NCI-H345 (cell line): Measurements from ENCODE around the gene SLC48A1.
A peak's percentile ranks its signal among the peaks of the same experiment; 100 is the strongest.

Experiments
- DNase-seq: peaks from one replicate; lab custom pipeline; 2025; lab: John Stamatoyannopoulos, UW

Gene SLC48A1

GRCh38 chr12:47744005-47744651, 28.9 kb upstream of the SLC48A1 start:
- DNase-seq, result peak; percentile 33

GRCh38 chr12:47744778-47745436, 28.1 kb upstream of the SLC48A1 start:
- DNase-seq, result no peak

- DNase-seq, result no peak
These were observed 27.5 kb upstream of the SLC48A1 start for GRCh38 chr12:47745485-47746041.

GRCh38 chr12:47746073-47746472, 27.0 kb upstream of the SLC48A1 start:
- no peak for DNase-seq

- DNase-seq, result no peak
These were observed 26.5 kb upstream of the SLC48A1 start for GRCh38 chr12:47746523-47746922.

GRCh38 chr12:47747126-47747525, 25.9 kb upstream of the SLC48A1 start:
- no peak for DNase-seq

GRCh38 chr12:47747596-47748506, 25.2 kb upstream of the SLC48A1 start:
- no peak for DNase-seq

GRCh38 chr12:47748507-47748828, 24.6 kb upstream of the SLC48A1 start:
- no peak for DNase-seq

GRCh38 chr12:47748899-47749298, 24.1 kb upstream of the SLC48A1 start:
- DNase-seq, result no peak

GRCh38 chr12:47750229-47750798, 22.7 kb upstream of the SLC48A1 start:
- no peak for DNase-seq

- DNase-seq, result no peak
These were observed 22.0 kb upstream of the SLC48A1 start for GRCh38 chr12:47750916-47751470.

- no peak for DNase-seq
These were observed 21.5 kb upstream of the SLC48A1 start for GRCh38 chr12:47751561-47751960.

GRCh38 chr12:47752121-47752520, 20.9 kb upstream of the SLC48A1 start:
- no peak for DNase-seq

- DNase-seq, result no peak
These were observed 20.5 kb upstream of the SLC48A1 start for GRCh38 chr12:47752552-47752951.

GRCh38 chr12:47753021-47754001, 19.7 kb upstream of the SLC48A1 start:
- no peak for DNase-seq

GRCh38 chr12:47754126-47754525, 18.9 kb upstream of the SLC48A1 start:
- DNase-seq, result no peak

GRCh38 chr12:47754881-47755280, 18.2 kb upstream of the SLC48A1 start:
- DNase-seq, result no peak

GRCh38 chr12:47755655-47756562, 17.1 kb upstream of the SLC48A1 start:
- DNase-seq, result no peak

- no peak for DNase-seq
These were observed 15.6 kb upstream of the SLC48A1 start for GRCh38 chr12:47757364-47757839.
